Measurements from ENCODE around the gene LRRC17. TPM values are rescaled to one million over a fixed set of nuclear protein-coding genes. Genes with fewer than 3 reads are reported as not detected.

Gene LRRC17
- total and polyA plus RNA-seq, 2 donors (not counting 1 experiment from before 2014, with no cell fraction given), result 0.86 to 1.4 TPM

- TF ChIP-seq EZH2 (IDR thresholded peaks at IDR 0.05; ENCODE audit: borderline replicate concordance, insufficient read depth, low read depth, low read length, poor library complexity, severe bottlenecking) (no peak), CTCF (IDR thresholded peaks at IDR 0.05) (no peak)
- no peak overlapping the region for H2AFZ ChIP-seq (ENCODE audit: insufficient read depth, low read depth, low read length, poor library complexity, severe bottlenecking)
- H3K4me1 ChIP-seq (ENCODE audit: control insufficient read depth in 2 of 2, insufficient read depth in 2 of 2, low read length in 2 of 2), result no peaks in the 10 kb centered on the region
- H3K36me3 ChIP-seq (replicated peaks in 1 of 2; ENCODE audit: control extremely low read depth in 1 of 2, control insufficient read depth in 1 of 2, extremely low read depth in 1 of 2, insufficient read depth in 2 of 2, low read length in 1 of 2), result no peaks in the 10 kb centered on the region
- no peak overlapping the region for H3K9ac ChIP-seq (ENCODE audit: low read length)
- no peak overlapping the region for H3K4me3 Mint-ChIP-seq
- H3K9me3 Mint-ChIP-seq (ENCODE audit: insufficient read depth), result no peaks in the 10 kb centered on the region
- no peak overlapping the region for H3K4me3 ChIP-seq (ENCODE audit: control extremely low read depth in 1 of 5, extremely low read depth in 1 of 5, insufficient read depth in 1 of 5, low read depth in 2 of 5, low read length in 4 of 5)
- POLR2A ChIA-PET, result no interaction called here
- H3K27me3 Mint-ChIP-seq, result no peaks in the 10 kb centered on the region
- H3K4me2 ChIP-seq (replicated peaks; ENCODE audit: low read depth, low read length, poor library complexity, severe bottlenecking), result no peak overlapping the region
- ATAC-seq (ENCODE audit: low read depth) (no peak), DNase-seq (no peak)
- no peak overlapping the region for H3K27ac Mint-ChIP-seq
- CTCF ChIA-PET, result no interaction called here
- H3K4me1 Mint-ChIP-seq, result no peaks in the 10 kb centered on the region
- no peaks in the 10 kb centered on the region for H4K20me1 ChIP-seq (ENCODE audit: control insufficient read depth, insufficient read depth, low read length, poor library complexity, severe bottlenecking)
- H3K79me2 ChIP-seq (ENCODE audit: control insufficient read depth, insufficient read depth, low read length), result no peaks in the 10 kb centered on the region
- H3K27me3 ChIP-seq (replicated peaks in 1 of 4; ENCODE audit: control extremely low read depth in 1 of 4, control insufficient read depth in 3 of 4, insufficient read depth in 4 of 4, low read length in 3 of 4), result no peaks in the 10 kb centered on the region
- no peak overlapping the region for H3K27ac ChIP-seq (ENCODE audit: low read length in 2 of 2)
- intact Hi-C loops (cut with micrococcal nuclease), result no loop called here
- H3K9me3 ChIP-seq (ENCODE audit: control extremely low read depth in 1 of 3, control insufficient read depth in 2 of 3, insufficient read depth in 1 of 3, low read length in 2 of 3), result peaks cover 0 to 2% (median 0%) of the 10 kb centered on the region in 3 donors
Observed at GRCh38 chr7:102967798-102968197, 55.0 kb downstream of the LRRC17 start.

DNA sequence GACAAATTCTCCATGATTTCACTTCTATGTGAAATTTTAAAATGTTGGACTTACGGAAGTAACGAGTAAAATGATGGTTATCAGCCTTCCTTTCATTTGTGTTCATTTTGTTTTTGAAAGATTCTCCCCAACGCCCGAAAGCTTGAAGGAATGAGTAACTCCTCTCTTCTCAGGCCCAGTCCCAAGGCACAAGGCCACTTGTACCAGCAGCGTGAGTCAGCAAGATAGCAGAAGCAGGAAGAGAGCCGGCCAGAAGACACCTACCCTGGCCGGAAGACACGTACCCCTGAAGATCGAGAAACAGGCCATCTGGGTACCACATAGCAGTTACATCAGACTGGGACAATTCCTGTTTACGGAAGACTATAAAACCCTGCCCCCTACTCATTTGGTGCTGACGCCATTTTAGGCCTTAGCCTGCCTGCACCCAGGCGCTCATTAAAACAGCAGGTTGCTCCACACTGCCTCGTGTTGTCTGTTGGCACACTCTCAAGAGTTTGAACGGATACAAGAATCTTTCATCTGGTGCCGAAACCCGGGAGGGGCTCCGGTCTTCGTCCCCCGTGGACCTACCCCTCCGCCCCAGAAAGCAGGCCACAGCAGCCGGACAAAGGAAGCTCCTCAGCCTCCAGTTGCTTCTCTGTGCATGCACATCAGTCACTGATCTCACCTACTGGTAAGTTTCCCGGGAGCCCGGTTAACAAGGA is 60.4 kb downstream of the LRRC17 start:
- WGBS (ENCODE audit: insufficient coverage), result 94% methylated on average over 21 of the region's 23 CpGs
- Mint-ChIP-seq H3K27ac (no peak overlapping the region), H3K9me3 (ENCODE audit: insufficient read depth) (peaks cover 2% of the 10 kb centered on the region), H3K4me3 (no peak overlapping the region), H3K27me3 (no peaks in the 10 kb centered on the region), H3K4me1 (no peaks in the 10 kb centered on the region)
- Histone ChIP-seq H3K9ac (ENCODE audit: low read length) (no peak overlapping the region), H3K27me3 (replicated peaks in 1 of 4; ENCODE audit: control extremely low read depth in 1 of 4, control insufficient read depth in 3 of 4, insufficient read depth in 4 of 4, low read length in 3 of 4) (no peaks in the 10 kb centered on the region), H3K79me2 (ENCODE audit: control insufficient read depth, insufficient read depth, low read length) (no peaks in the 10 kb centered on the region), H3K27ac (ENCODE audit: low read length in 2 of 2) (no peak overlapping the region), H3K4me3 (ENCODE audit: control extremely low read depth in 1 of 5, extremely low read depth in 1 of 5, insufficient read depth in 1 of 5, low read depth in 2 of 5, low read length in 4 of 5) (no peak overlapping the region), H3K4me2 (replicated peaks; ENCODE audit: low read depth, low read length, poor library complexity, severe bottlenecking) (no peak overlapping the region), H2AFZ (ENCODE audit: insufficient read depth, low read depth, low read length, poor library complexity, severe bottlenecking) (no peak overlapping the region), H3K9me3 (ENCODE audit: control extremely low read depth in 1 of 3, control insufficient read depth in 2 of 3, insufficient read depth in 1 of 3, low read length in 2 of 3) (no peaks in the 10 kb centered on the region), H4K20me1 (ENCODE audit: control insufficient read depth, insufficient read depth, low read length, poor library complexity, severe bottlenecking) (no peaks in the 10 kb centered on the region), H3K4me1 (ENCODE audit: control insufficient read depth in 2 of 2, insufficient read depth in 2 of 2, low read length in 2 of 2) (no peaks in the 10 kb centered on the region), H3K36me3 (replicated peaks in 1 of 2; ENCODE audit: control extremely low read depth in 1 of 2, control insufficient read depth in 1 of 2, extremely low read depth in 1 of 2, insufficient read depth in 2 of 2, low read length in 1 of 2) (no peaks in the 10 kb centered on the region)
- DNase-seq (no peak), ATAC-seq (ENCODE audit: low read depth) (no peak)
- intact Hi-C loops (cut with micrococcal nuclease), result no loop called here
- ChIA-PET POLR2A (no interaction called here), CTCF (no interaction called here)
- no peak for TF ChIP-seq CTCF (IDR thresholded peaks at IDR 0.05)
- no peak for TF ChIP-seq EZH2 (IDR thresholded peaks at IDR 0.05; ENCODE audit: borderline replicate concordance, insufficient read depth, low read depth, low read length, poor library complexity, severe bottlenecking)
